Stimulated activated CD4-positive, alpha-beta T cell treated with anti-CD3 and anti-CD28 coated beads, TNF-alpha, amount 100 ng/mL, for 48 hours (primary cell): ENCODE measurements around the gene KCNA2.

Source experiments
- DNase-seq, 3 donors: peaks; one replicate each; pipeline ENCODE4 v3.0.0-alpha.2; 2020; ENCODE audit warnings: low read depth in 3 of 3

The KCNA2 gene

DNA sequence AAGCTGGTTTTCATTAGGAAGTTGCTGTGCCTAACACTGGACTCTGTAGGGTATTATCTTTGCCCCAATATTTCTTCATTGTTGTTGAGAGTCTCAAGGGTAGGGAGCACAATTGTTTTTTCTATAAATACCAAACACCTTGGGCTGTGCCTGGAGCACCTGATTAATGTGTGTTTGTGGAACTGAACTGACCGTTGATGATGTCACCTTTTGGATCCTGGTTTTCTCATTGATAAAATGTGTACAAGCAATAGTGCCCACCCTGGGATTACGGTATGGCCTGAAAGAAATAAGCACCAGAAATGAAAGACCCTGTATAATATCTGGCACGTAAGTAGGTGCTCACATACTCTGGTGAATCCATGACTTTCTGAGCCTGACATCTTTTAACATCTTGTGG, 39.3 kb downstream of the KCNA2 start:
- no peak for DNase-seq

DNA sequence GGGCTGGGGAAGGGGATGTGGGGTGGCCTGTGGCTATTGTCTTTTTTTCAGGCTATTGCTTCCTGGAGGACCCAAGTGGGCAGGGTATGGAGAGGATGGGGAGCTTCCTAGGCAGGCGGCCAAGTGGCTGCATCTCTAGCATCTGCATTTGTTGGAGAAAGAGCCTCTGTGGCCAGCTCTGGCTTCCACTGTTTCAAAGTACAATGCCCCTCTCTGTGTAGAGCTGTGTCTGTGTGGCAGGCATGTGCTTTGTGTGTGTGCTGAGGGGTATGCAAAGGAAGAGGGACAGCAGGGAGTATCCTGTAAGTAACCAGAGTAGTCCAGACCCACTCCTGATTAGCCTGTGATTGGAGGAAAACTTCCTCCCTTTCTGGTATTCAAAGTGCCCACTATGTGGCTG, 40.6 kb downstream of the KCNA2 start:
- DNase-seq, result no peak

DNA sequence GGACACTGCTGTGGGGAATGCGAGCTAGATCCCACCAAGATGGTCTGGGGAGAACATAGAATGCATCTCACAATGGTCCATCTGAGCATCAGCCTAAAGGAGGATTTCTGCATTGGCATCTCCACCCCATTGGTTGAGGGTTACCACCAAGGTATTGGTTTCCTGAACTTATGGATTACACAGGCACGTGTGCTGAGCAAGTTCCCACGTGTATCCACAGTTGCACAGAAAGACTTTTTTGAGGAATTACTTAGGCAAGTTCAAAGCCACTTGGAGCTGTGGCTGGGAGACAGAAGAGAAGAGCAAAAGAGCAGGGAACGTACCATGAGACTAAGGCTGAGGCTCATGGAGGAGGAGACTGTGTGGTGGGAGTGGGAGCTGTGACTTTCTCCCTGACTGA, 43.1 kb downstream of the KCNA2 start:
- no peak for DNase-seq

DNA sequence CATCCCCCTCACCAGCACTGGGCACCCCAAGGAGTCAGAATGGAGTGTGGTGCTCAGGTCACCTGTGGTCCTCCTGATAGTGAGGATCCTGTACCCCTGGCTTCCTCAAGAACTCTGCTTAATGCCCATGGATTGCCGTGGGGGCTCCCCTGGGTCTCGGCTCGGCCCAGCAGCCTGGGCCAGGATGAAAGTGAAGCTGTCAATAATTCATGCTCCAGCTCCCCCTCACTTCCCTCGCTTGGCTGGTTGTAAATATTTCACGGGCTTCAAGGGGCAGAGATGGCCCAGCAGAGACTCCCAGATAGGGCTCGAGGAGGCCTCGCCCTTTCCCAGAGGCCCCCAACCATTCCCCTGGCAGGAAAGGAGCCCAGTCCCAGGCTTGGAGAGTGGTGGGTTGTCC, 44.6 kb downstream of the KCNA2 start:
- DNase-seq, result no peak

DNA sequence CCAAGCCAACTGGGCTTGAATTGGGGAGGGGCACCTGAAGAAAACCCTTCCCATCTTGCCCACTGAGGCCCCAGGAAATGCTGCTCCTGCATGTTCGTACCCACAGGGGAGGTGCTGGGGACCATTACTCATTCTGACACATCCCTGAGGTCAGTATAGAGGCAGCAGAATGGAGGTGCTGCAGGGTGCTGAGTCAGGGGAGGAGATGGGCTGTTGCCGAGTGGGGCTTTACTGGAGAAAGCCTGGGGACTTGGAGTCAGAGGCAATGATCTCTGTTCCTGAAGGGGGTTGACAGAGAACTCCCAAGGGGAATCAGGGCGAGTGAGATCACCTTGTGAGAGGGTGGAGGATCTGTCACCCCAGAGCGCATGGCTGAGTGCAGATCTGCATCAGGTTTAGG, 47.0 kb downstream of the KCNA2 start:
- no peak for DNase-seq

DNA sequence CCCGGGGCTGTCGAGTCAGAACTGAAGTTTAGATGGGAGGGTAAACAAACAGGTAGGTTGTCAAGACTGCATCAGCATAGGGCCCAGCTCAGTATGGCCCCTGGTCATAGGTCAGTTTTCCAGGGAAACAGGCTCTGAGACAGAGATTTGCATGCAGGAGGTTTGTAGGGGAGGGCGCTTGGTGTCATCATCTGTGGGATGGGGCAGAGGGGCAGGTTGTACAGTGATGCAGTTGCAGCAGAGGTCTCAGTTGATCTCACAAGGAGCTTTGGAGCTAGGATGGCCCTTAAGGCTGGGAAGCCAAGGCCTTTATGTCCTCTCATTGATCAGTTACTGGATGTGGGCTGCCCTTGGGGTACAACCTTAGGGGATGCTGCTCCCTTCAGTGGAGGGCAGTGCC, 48.7 kb downstream of the KCNA2 start:
- no peak for DNase-seq

DNA sequence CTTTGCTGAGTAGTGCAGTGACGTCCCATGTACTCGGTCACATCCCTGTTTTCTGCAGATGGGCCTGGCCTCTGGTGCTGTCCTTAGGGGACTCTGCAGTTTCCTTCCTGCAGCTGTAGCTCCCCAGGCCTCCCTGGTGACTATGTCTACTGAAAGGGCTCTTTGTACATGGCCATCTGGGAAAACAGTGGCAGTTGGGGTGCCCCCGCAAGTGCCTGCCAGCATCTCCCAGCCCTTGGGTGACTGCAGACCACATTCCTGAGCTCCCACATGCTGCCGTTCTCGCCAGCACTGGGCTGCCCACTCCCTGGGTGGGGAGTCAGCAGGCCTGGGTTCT, 49.7 kb downstream of the KCNA2 start:
- DNase-seq, result no peak

DNA sequence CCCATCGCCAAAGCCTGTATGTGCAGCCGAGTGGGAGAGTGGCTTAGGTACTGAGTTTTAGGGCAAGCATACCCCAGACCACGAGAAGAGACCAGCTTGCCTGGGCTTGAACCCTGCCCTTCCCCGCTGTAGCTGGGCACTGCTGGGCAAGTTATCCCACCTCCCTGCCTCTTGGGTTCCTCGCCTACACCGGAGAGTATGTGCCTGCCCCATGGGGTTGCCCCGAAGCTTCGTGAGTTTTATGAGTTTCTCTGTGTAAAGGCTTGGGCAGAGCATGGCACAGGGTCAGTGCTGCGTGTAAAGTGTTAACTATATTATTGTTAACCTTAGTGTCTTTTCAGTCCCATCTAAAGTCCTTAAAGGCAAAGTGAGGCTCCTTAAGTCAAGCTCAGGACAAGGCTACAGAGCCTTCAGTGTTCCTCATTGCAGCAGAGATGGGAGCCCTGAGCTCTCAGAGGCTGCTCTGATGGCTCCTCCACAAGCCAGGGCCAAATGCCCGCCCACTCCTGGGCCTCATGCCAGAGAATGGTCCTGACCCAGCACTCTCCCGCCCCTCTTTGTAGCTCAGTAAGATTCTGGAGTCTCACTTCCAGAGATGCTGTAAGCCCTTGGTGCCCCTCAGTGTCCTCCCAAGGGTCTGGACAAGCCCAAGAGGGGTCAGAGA, 50.2 kb downstream of the KCNA2 start:
- no peak for DNase-seq

DNA sequence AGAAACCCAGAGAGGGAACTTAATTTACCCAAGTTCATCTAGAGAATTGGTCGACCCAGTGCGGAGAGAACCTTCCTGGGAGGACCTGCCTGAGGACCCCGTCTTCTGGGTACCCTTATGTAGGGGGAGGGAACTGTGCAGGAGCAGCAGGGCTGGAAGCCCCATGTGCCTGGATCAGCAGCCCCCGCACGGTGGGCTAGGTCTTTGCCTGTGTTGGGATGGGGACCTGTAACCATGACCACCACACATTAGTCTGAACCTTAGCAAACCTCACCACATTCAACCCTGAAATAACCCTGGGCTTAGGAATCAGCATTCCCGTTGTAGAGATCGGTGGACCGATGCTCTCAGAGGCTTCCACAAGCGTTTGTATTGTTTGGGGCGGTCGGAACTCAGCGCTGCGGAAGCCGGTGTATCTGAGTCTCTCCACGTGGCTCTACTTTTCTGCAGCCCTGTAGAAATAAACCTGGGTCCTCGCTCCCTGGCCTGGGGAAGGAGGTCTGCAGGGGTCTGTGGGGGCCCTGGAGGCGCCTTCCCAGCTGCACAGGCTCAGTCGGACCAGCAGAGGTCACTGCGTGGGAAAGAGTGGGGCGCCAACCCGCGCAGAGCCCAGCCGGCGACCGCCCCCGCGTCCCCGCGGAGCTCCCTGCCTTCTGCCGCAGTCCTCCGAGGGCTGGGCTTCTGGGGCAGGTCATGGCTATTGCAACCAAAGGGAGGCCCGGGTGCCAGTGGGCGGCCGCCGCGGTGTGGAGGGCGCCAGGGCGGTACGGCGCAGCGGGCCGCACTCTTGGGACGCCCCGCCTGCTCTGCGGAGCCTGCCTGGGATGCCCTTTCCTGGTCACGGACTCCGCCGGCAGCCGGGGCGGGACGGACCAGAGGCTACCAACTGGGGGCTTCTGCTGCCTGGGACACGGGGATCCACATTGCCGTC, 51.0 kb downstream of the KCNA2 start:
- DNase-seq, result peak; percentile 24 to 57 (median 33)

DNA sequence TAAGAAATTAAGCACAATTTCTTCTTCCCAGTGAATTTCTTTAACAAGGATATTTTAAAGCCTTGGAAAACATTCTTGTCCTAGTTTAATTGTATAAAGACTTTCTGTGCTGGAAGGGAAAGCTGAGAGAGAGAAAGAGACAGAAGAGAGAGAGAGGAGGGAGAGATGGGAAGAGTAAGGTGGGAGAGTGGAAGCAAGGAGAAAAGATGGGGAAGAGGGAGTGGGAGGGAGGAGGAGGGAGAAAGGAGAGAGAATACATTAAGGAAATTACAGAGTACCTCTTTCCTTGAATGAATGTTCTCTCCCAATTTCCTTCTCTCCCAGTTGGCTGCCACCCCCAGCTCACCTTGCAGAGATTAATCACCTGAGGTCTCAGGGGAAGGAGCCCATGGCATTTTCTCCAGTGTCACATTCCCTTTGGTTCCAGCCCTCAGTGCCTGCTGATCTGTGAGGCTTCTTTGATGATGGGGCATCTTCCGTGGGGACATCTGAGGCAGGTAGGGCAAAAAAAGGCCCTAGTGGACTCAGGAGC, 54.8 kb downstream of the KCNA2 start:
- DNase-seq, result no peak

DNA sequence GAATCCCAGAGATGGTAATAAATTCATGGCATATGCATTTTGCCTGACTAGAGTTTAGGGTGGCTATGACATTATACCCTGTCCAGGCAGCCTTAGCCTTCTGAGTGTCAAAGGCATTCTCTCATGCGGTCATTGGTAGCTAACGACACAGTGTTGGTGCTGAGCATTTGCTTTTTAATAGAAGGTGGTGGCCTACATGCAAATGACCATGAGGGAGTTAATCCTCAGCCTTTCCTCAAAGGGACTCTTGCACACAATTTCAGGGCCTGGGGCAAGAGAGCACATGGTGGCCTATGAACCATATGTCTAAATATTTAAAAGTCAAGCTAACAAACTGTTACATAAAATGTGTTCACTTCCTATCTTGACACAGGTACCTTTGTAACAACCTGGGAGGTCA, 56.3 kb downstream of the KCNA2 start:
- no peak for DNase-seq

DNA sequence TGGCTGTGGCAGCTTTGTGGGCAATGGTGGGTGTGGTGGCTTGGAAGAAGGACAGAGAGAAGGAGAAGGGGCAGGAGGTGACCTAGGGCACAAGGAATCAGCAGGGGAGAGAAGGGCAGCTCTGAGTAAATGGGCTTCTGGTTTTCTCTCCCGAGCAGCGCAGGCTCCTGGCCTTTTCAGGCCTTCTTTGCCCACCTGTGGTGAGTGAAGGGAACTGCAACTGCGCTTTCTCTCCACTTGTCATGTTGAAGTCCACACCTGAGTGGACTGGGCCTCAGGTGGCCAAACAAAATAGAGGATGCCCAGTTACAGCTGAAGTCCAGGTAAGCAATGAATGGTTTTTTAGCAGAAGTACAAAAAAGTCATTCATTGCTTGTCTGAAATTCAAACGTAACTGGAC, 57.8 kb downstream of the KCNA2 start:
- no peak for DNase-seq

DNA sequence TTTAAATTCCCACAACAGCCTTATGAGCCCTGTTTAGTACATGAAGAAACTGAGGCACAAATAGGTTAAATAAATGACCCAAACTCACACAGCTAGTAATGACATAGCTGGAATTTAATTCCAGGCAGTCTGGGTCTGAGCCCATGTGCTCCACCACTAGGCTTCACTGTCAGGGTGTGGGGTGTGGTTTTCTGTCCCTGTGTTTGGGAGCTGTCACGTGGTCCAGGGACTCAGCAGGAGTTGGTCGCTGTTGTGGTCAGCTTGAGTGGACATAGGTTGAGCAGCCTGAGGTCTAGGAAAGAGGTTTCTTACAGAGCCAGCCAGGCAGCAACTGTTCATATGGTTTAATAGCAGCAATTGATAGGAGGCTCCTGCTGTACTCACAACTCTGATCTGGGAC, 59.1 kb downstream of the KCNA2 start:
- no peak for DNase-seq

DNA sequence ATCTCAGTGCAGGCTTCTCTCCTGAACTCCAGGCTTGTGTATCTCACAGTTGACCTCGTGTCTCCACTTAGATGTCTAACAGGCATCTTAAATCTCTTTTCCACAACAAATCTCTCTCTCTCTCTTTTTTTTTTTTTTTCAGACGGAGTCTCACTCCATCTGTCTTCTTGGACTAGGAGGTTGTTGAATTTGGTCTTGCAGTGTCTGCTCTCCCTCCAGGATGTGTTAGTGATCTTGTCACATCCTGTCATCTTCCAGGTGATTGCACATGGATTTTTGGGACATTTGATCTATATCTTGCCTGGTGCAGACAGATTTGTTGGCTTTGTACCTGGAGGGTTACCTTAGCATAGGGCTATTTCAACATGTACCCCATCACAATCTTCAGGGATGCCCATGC, 60.7 kb downstream of the KCNA2 start:
- no peak for DNase-seq

DNA sequence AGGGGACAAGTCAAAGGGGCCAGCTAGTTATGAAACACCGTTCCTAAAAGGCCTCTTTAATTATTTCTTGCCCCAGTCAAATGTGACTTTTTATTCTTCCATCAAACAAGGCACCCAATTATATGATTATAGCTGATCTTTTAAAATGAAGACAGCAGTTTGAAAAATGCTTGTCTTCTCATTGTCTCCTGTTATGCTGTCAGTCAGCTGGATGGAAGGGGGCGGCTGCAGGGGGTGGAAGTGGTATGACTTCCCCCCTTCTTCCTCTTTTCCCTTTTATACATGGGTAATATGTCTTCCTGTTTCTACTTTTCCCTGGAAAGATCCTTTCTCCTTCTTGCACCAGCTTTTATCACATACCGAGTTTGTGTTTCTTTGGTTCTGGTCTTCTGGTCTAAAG, 61.4 kb downstream of the KCNA2 start:
- DNase-seq, result no peak
